ENCODE measurements around the gene FLCN.

Gene FLCN

GRCh38 chr17:17235212-17236174 lies 1.5 kb downstream of the FLCN start:
- peak; percentile 45 for DNase-seq

GRCh38 chr17:17232303-17232621 lies 4.7 kb downstream of the FLCN start:
- no peak for DNase-seq

- no peak for DNase-seq
Measured at GRCh38 chr17:17231621-17232302, 5.2 kb downstream of the FLCN start.

DNA sequence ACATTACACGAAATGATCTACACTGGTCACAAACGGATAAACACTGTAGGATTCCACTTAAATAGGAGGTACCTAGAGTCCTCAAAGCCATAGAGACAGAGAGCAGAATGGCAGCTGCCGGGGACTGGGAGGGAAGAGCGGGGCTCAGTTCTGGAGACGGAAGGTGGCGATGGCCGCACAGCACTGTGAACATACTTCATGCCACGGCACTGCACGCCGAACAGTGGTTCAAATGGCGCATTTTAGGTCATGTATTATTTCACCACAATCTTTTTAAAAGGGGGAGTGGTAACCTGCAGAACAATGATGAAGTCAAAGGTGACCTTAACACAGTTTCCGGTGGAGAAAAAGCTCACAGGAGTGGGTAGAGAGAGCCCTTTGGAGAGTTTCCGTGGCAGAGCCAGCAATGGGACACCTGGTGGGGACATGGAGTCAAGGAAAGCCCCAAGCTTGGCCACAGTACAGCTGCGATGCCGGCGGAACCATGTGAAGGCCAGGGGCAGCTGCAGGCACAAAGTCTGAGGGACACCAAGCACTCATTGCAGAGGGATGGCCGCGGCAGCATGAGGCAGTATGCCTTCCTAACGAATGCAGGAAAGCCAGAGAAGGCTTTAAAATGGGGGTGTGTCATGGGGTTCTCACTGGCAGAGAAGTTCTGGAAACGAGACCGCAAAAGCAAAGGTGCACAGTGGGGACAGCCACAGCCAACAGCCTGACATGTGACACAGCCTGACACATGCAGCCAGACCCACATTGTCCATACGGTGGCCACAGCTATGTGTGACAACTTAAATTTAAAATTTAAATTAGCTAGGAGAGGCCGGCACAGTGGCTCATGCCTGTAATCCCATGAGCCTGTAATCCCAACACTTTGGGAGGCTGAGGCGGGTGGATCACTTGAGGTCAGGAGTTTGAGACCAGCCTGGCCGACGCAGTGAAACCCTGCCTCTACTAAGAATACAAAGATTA lies 7.3 kb downstream of the FLCN start:
- DNase-seq = no peak

DNA sequence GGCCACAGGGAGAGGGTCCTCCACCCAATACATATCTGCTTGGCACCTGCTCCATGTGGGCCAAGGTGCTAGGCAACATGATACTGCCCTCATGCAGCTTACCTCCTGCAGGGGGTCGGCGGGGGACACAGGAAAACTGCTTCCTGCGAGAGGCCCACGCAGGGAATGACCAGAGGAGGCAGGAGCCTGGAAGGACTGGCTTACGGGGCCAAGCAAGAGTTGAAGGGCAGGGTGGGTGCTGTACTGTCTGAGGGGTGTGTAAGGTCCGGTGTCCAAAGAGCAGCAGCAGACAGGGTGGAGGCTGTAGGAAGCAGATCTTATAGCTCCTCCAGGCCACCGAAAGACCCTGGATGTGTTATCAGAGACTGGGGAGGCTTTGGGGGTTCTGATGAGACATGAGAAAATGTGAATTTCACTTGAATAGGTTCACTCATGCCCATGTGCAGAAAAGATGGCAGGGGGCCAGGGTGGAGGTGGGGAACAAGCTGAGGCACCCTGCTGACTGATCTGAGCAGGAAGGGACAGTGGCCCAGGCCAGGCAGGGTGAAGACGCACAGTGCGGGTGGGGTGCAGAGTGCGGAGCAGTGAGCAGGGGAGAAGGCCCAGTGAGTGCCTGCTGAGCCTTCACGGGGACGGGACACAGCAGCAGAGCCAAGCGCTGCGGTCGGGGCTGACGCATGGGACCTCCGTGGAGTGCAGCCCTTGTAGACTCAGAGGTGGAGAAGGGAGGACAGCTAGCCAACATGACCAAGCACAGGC lies 8.3 kb downstream of the FLCN start:
- DNase-seq = no peak

GRCh38 chr17:17227608-17228520 lies 9.1 kb downstream of the FLCN start:
- DNase-seq = no peak

DNA sequence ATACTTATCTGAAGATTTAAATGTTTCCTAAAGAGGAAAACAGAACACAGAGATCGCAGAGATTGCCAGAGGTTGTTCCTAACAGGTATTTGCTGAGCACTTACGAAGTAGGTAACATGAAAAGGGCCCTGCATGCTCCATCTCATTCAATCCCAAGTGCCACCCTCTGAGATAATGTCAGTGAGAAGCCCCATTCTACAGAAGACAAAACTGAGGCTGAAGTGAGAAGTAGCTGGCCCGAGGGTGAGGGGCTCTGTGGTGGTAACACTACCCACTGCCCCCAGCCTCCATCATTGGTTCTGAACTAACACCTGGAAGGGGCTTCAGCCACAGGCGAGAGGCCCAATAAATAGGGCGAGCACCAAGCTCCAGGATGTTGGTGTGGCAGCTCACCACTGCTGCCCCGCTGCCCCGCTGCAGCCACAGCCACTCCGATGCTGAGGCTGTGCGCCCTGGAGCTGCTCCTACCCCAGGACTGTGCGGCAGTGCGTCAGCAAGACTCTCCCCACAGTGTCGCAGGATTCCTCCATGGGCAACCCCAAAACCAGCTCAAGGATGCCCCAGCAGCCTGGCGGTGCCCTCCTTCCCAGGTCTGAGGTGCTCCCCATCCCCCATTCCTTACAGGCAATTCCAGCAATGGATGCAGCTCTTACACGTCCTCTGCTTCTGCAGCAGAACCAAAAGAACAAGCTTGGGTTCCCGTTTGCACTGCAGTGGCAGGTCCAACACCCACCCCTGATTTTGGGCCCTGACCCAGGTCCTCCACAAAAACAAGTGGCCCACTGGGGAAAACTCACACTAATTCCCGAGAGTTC lies 10.3 kb downstream of the FLCN start:
- DNase-seq = no peak

DNA sequence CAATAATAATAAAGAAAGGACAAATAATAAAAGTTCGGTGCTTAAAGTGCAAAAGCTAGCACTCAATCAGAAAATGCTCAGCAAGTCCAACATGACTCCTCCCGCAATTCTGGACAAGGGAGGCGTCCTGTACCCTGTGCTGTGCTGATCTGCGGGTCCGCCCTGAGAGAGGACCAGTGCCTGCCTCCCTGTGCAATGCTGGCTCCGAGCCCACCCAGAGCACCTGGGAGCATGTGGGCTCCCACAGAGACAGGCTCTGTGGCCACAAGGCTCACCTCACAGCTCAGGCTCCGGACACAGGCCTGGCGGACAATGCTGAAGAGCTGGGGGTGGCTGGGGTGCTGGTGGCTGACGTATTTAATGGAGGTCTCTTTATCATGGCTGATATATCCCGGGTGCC lies 11.1 kb downstream of the FLCN start:
- no peak for DNase-seq

DNA sequence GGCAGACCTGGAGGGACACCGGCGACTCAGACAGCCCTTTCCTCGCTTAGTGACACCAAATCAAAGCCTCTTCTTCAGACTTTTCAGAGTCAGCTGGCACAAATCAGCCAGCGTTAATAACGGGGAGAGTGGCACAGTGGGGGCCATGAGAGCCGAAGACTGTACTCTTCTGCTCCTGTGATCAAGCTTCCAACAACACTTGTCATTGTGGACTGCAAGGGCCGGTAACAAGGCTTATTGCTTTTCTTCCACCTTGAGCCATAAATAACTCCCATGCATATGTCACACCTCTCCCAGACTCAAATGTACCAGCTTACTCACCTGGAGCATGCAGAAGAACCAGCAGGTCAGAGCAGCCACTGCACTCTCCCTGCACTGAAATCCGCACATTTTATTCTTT lies 12.8 kb downstream of the FLCN start:
- no peak for DNase-seq

DNA sequence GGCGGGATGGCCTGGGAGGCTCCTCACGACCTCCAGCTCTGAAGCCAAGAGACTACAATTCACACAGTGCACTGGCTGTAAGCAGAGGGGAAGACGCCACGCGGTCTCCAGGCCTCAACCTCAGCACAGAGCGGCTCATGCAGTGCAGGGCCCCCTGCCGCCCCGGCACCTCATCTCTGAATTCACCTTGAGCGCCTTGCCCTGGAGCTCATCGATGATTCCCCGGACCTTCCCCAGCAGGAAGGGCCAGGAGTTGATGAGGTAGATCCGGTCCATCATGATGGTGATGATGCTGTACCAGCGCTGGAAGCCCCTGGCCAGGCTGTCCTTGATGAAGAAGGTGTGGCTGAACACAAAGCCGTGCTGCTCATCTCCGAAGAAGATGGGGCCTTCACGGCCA lies 13.2 kb downstream of the FLCN start:
- no peak for DNase-seq

DNA sequence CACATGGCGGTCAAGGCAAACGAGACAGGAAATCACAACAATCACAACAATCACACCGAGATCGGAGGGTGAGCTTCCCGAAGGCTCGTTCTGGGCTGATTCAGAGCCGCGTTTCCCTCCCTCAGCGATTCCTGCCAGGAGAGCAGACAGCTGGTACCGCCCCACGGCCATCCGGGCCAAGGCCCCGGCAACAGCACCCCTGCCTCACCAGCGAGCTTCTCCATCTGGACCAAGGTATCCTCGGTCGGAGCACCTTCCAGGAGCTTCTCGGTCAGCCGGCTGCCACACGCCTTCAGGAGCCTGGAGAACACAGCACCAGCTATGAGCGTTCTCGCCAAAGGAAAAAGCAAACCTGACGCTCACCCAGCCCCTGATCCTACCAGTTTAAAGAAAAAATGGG lies 15.6 kb downstream of the FLCN start:
- DNase-seq = no peak

GRCh38 chr17:17220529-17220928 lies 16.4 kb downstream of the FLCN start:
- DNase-seq = peak; percentile 47

- DNase-seq = no peak
Measured at GRCh38 chr17:17217995-17218394, 19.0 kb downstream of the FLCN start.

GRCh38 chr17:17216776-17217175 lies 20.2 kb downstream of the FLCN start:
- no peak for DNase-seq

- DNase-seq = no peak
Measured at GRCh38 chr17:17216236-17216635, 20.7 kb downstream of the FLCN start.

- no peak for DNase-seq
Measured at GRCh38 chr17:17215575-17215974, 21.4 kb downstream of the FLCN start.

GRCh38 chr17:17214646-17215436 lies 22.1 kb downstream of the FLCN start:
- no peak for DNase-seq

GRCh38 chr17:17213775-17214174 lies 23.2 kb downstream of the FLCN start:
- DNase-seq = no peak

DNA sequence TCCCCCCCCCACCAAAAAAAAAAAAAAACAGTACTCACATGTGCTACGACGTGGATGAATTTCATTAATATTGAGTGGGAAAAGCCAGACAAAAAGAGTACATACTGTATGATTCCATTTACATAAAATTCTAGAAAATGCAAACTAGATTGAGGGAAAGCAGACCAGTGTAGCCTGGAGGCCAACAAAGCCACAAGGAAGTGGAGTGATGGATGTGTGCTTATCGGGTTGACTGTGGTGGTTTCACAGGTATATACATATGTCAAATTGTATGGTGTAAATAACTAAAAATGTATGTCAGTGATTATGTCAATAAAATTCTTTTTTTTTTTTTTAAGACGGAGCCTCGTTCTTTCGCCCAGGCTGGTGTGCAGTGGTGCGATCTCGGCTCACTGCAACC lies 29.0 kb downstream of the FLCN start:
- DNase-seq = no peak

- DNase-seq = no peak
Measured at GRCh38 chr17:17206913-17207335, 30.0 kb downstream of the FLCN start.
